Breast epithelium (tissue), 3 donors: Measurements from ENCODE around the gene ITGAX.

Experiments used
- CTCF ChIP-seq, 3 donors: fragments of 450-650 bp; IDR thresholded peaks; one replicate each; pipeline ENCODE4 v1.5.1; 2016 to 2017; ENCODE audit warnings: antibody characterized with exemption in 3 of 3, mild to moderate bottlenecking in 3 of 3, moderate library complexity in 3 of 3
- POLR2A ChIP-seq: fragments of 450-650 bp; IDR thresholded peaks from one replicate; pipeline ENCODE4 v1.6.1; 2016; ENCODE audit warnings: antibody characterized with exemption, mild to moderate bottlenecking, moderate library complexity

- TF ChIP-seq POLR2A = no peak
- no peak for TF ChIP-seq CTCF (IDR thresholded peaks at IDR 0.05)
Observed at GRCh38 chr16:31423241-31423640, 68.3 kb downstream of the ITGAX start.
